ENCODE measurements around the gene PNLDC1.
"Not testable (repeated sequence)": the region's sequence is repeated elsewhere in the genome, so short reads cannot be mapped to it uniquely, and the experiment has no call there.

The PNLDC1 gene

GRCh38 chr6:159807150-159807858 lies 7.2 kb downstream of the PNLDC1 start:
- Histone ChIP-seq H3K4me1 (ENCODE audit: control insufficient read depth, low read depth, low read length) (peaks cover 1% of the 10 kb centered on the region), H3K27me3 (ENCODE audit: control insufficient read depth, insufficient read depth, low read length) (no peaks in the 10 kb centered on the region), H3K27ac (ENCODE audit: low read length) (no peak overlapping the region), H3K9me3 (ENCODE audit: control insufficient read depth, low read depth, low read length) (no peaks in the 10 kb centered on the region), H3K9ac (ENCODE audit: low read length) (no peak overlapping the region), H3K4me3 (ENCODE audit: low read length) (no peak overlapping the region), H3K36me3 (ENCODE audit: control insufficient read depth, low read depth, low read length) (no peaks in the 10 kb centered on the region)

- no peaks in the 10 kb centered on the region for H3K9me3 ChIP-seq (ENCODE audit: control insufficient read depth, low read depth, low read length)
- no peaks in the 10 kb centered on the region for H3K27me3 ChIP-seq (ENCODE audit: control insufficient read depth, insufficient read depth, low read length)
- no peak overlapping the region for H3K9ac ChIP-seq (ENCODE audit: low read length)
- H3K4me3 ChIP-seq (ENCODE audit: low read length), result no peak overlapping the region
- H3K27ac ChIP-seq (ENCODE audit: low read length), result no peak overlapping the region
- no peaks in the 10 kb centered on the region for H3K36me3 ChIP-seq (ENCODE audit: control insufficient read depth, low read depth, low read length)
- H3K4me1 ChIP-seq (ENCODE audit: control insufficient read depth, low read depth, low read length), result peaks cover 9% of the 10 kb centered on the region
Measured at GRCh38 chr6:159808647-159809046, 8.6 kb downstream of the PNLDC1 start.

GRCh38 chr6:159809149-159809548 lies 9.1 kb downstream of the PNLDC1 start:
- Histone ChIP-seq H3K27ac (ENCODE audit: low read length) (no peak overlapping the region), H3K27me3 (ENCODE audit: control insufficient read depth, insufficient read depth, low read length) (no peaks in the 10 kb centered on the region), H3K4me1 (ENCODE audit: control insufficient read depth, low read depth, low read length) (peaks cover 9% of the 10 kb centered on the region), H3K9ac (ENCODE audit: low read length) (no peak overlapping the region), H3K9me3 (ENCODE audit: control insufficient read depth, low read depth, low read length) (no peaks in the 10 kb centered on the region), H3K4me3 (ENCODE audit: low read length) (no peak overlapping the region), H3K36me3 (ENCODE audit: control insufficient read depth, low read depth, low read length) (no peaks in the 10 kb centered on the region)

GRCh38 chr6:159813781-159814180 lies 13.7 kb downstream of the PNLDC1 start:
- Histone ChIP-seq H3K36me3 (ENCODE audit: control insufficient read depth, low read depth, low read length) (no peaks in the 10 kb centered on the region), H3K9me3 (ENCODE audit: control insufficient read depth, low read depth, low read length) (no peaks in the 10 kb centered on the region), H3K4me1 (ENCODE audit: control insufficient read depth, low read depth, low read length) (peaks cover 9% of the 10 kb centered on the region), H3K27ac (ENCODE audit: low read length) (no peak overlapping the region), H3K4me3 (ENCODE audit: low read length) (no peak overlapping the region), H3K9ac (ENCODE audit: low read length) (no peak overlapping the region), H3K27me3 (ENCODE audit: control insufficient read depth, insufficient read depth, low read length) (no peaks in the 10 kb centered on the region)

- Histone ChIP-seq H3K36me3 (ENCODE audit: control insufficient read depth, low read depth, low read length) (no peaks in the 10 kb centered on the region), H3K9ac (ENCODE audit: low read length) (no peak overlapping the region), H3K27ac (ENCODE audit: low read length) (no peak overlapping the region), H3K4me3 (ENCODE audit: low read length) (no peak overlapping the region), H3K27me3 (ENCODE audit: control insufficient read depth, insufficient read depth, low read length) (no peaks in the 10 kb centered on the region), H3K4me1 (ENCODE audit: control insufficient read depth, low read depth, low read length) (peaks cover 16% of the 10 kb centered on the region), H3K9me3 (ENCODE audit: control insufficient read depth, low read depth, low read length) (no peaks in the 10 kb centered on the region)
Measured at GRCh38 chr6:159815410-159815809, 15.3 kb downstream of the PNLDC1 start.

- H3K27me3 ChIP-seq (ENCODE audit: control insufficient read depth, insufficient read depth, low read length); H3K4me3 ChIP-seq (ENCODE audit: low read length); H3K36me3 ChIP-seq (ENCODE audit: control insufficient read depth, low read depth, low read length); H3K9me3 ChIP-seq (ENCODE audit: control insufficient read depth, low read depth, low read length); H3K27ac ChIP-seq (ENCODE audit: low read length); H3K9ac ChIP-seq (ENCODE audit: low read length): not testable (repeated sequence)
- H3K4me1 ChIP-seq (ENCODE audit: control insufficient read depth, low read depth, low read length), result peaks cover 18% of the 10 kb centered on the region
Measured at GRCh38 chr6:159816775-159817174, 16.7 kb downstream of the PNLDC1 start.

- Histone ChIP-seq H3K4me3 (ENCODE audit: low read length) (no peak overlapping the region), H3K9ac (ENCODE audit: low read length) (no peak overlapping the region), H3K9me3 (ENCODE audit: control insufficient read depth, low read depth, low read length) (no peaks in the 10 kb centered on the region), H3K36me3 (ENCODE audit: control insufficient read depth, low read depth, low read length) (no peaks in the 10 kb centered on the region), H3K27me3 (ENCODE audit: control insufficient read depth, insufficient read depth, low read length) (no peaks in the 10 kb centered on the region), H3K4me1 (ENCODE audit: control insufficient read depth, low read depth, low read length) (peaks cover 9% of the 10 kb centered on the region), H3K27ac (ENCODE audit: low read length) (no peak overlapping the region)
Measured at GRCh38 chr6:159817951-159818739, 18.1 kb downstream of the PNLDC1 start.

- no peak overlapping the region for H3K27ac ChIP-seq (ENCODE audit: low read length)
- no peaks in the 10 kb centered on the region for H3K9me3 ChIP-seq (ENCODE audit: control insufficient read depth, low read depth, low read length)
- no peaks in the 10 kb centered on the region for H3K27me3 ChIP-seq (ENCODE audit: control insufficient read depth, insufficient read depth, low read length)
- H3K36me3 ChIP-seq (ENCODE audit: control insufficient read depth, low read depth, low read length), result no peaks in the 10 kb centered on the region
- no peak overlapping the region for H3K4me3 ChIP-seq (ENCODE audit: low read length)
- peaks cover 9% of the 10 kb centered on the region for H3K4me1 ChIP-seq (ENCODE audit: control insufficient read depth, low read depth, low read length)
- no peak overlapping the region for H3K9ac ChIP-seq (ENCODE audit: low read length)
Measured at GRCh38 chr6:159819098-159819497, 19.0 kb downstream of the PNLDC1 start.

- Histone ChIP-seq H3K4me1 (ENCODE audit: control insufficient read depth, low read depth, low read length) (peaks cover 9% of the 10 kb centered on the region), H3K9me3 (ENCODE audit: control insufficient read depth, low read depth, low read length) (no peaks in the 10 kb centered on the region), H3K27ac (ENCODE audit: low read length) (no peak overlapping the region), H3K36me3 (ENCODE audit: control insufficient read depth, low read depth, low read length) (no peaks in the 10 kb centered on the region), H3K9ac (ENCODE audit: low read length) (no peak overlapping the region), H3K4me3 (ENCODE audit: low read length) (no peak overlapping the region), H3K27me3 (ENCODE audit: control insufficient read depth, insufficient read depth, low read length) (no peaks in the 10 kb centered on the region)
Measured at GRCh38 chr6:159819932-159820640, 20.0 kb downstream of the PNLDC1 start.

- Histone ChIP-seq H3K27ac (ENCODE audit: low read length) (no peak overlapping the region), H3K9me3 (ENCODE audit: control insufficient read depth, low read depth, low read length) (no peaks in the 10 kb centered on the region)
Measured at GRCh38 chr6:159821122-159821521, 21.0 kb downstream of the PNLDC1 start.

GRCh38 chr6:159821726-159822125 lies 21.6 kb downstream of the PNLDC1 start:
- Histone ChIP-seq H3K27ac (ENCODE audit: low read length) (no peak overlapping the region), H3K9ac (ENCODE audit: low read length) (no peak overlapping the region), H3K4me3 (ENCODE audit: low read length) (no peak overlapping the region), H3K4me1 (ENCODE audit: control insufficient read depth, low read depth, low read length) (peaks cover 9% of the 10 kb centered on the region), H3K27me3 (ENCODE audit: control insufficient read depth, insufficient read depth, low read length) (no peaks in the 10 kb centered on the region), H3K36me3 (ENCODE audit: control insufficient read depth, low read depth, low read length) (no peaks in the 10 kb centered on the region), H3K9me3 (ENCODE audit: control insufficient read depth, low read depth, low read length) (no peaks in the 10 kb centered on the region)

More at GRCh38 chr6:159821122-159821521, 21.0 kb downstream of the PNLDC1 start:
- H3K36me3 ChIP-seq (ENCODE audit: control insufficient read depth, low read depth, low read length), result no peaks in the 10 kb centered on the region
- no peak overlapping the region for H3K9ac ChIP-seq (ENCODE audit: low read length)
- H3K27me3 ChIP-seq (ENCODE audit: control insufficient read depth, insufficient read depth, low read length), result no peaks in the 10 kb centered on the region
- no peak overlapping the region for H3K4me3 ChIP-seq (ENCODE audit: low read length)
- peaks cover 9% of the 10 kb centered on the region for H3K4me1 ChIP-seq (ENCODE audit: control insufficient read depth, low read depth, low read length)
